ENCODE data around the gene AXDND1. TPM values are rescaled to one million over a fixed set of nuclear protein-coding genes. Genes with fewer than 3 reads are reported as not detected.

Gene AXDND1
- total RNA-seq, 1 donor from 2014 or later = 1.1 TPM

- Histone ChIP-seq H3K4me2 (ENCODE audit: low read length) (no peak overlapping the region), H3K9ac (ENCODE audit: low read length) (no peak overlapping the region), H3K36me3 (ENCODE audit: insufficient read depth, low read length) (no peaks in the 10 kb centered on the region), H3K4me1 (ENCODE audit: insufficient read depth, low read length) (no peaks in the 10 kb centered on the region), H3K4me3 (ENCODE audit: insufficient read depth, low read depth, low read length) (no peak overlapping the region), H4K20me1 (ENCODE audit: insufficient read depth, low read length) (no peaks in the 10 kb centered on the region), H3K27me3 (ENCODE audit: insufficient read depth, low read length) (no peaks in the 10 kb centered on the region), H2AFZ (ENCODE audit: low read depth, low read length) (no peak overlapping the region), H3K79me2 (ENCODE audit: insufficient read depth, low read length) (no peaks in the 10 kb centered on the region), H3K27ac (ENCODE audit: low read depth, low read length) (no peak overlapping the region), H3K9me3 (ENCODE audit: insufficient read depth, low read depth, low read length) (peaks cover 2% of the 10 kb centered on the region)
- TF ChIP-seq EZH2 (IDR thresholded peaks at IDR 0.05; ENCODE audit: insufficient read depth, low read length) = no peak
- no peak for TF ChIP-seq CTCF (IDR thresholded peaks at IDR 0.05; ENCODE audit: insufficient read depth, low read depth, low read length)
- Mint-ChIP-seq H3K36me3 (ENCODE audit: low read depth, unreplicated experiment) (peaks cover 2% of the 10 kb centered on the region), H3K9me3 (ENCODE audit: unreplicated experiment) (no peaks in the 10 kb centered on the region), H3K27ac (ENCODE audit: unreplicated experiment) (no peak overlapping the region), H3K27me3 (ENCODE audit: low read depth, unreplicated experiment) (peaks cover 41% of the 10 kb centered on the region), H3K4me3 (ENCODE audit: unreplicated experiment) (no peak overlapping the region), H3K4me1 (ENCODE audit: low read depth, unreplicated experiment) (no peaks in the 10 kb centered on the region)
- no peak for FAIRE-seq
- DNase-seq (ENCODE audit: low read depth) = no peak
Measured at GRCh38 chr1:179583771-179584320, 218.1 kb downstream of the AXDND1 start.

- Mint-ChIP-seq H3K4me3 (ENCODE audit: unreplicated experiment) (peak overlapping the region; percentile 77), H3K9me3 (ENCODE audit: unreplicated experiment) (no peaks in the 10 kb centered on the region), H3K27ac (ENCODE audit: unreplicated experiment) (no peak overlapping the region), H3K4me1 (ENCODE audit: low read depth, unreplicated experiment) (no peaks in the 10 kb centered on the region), H3K36me3 (ENCODE audit: low read depth, unreplicated experiment) (peaks cover 2% of the 10 kb centered on the region), H3K27me3 (ENCODE audit: low read depth, unreplicated experiment) (peaks cover 38% of the 10 kb centered on the region)
- no peak for FAIRE-seq
- Histone ChIP-seq H3K9me3 (ENCODE audit: insufficient read depth, low read depth, low read length) (peaks cover 2% of the 10 kb centered on the region), H3K27me3 (ENCODE audit: insufficient read depth, low read length) (peaks cover 3% of the 10 kb centered on the region), H4K20me1 (ENCODE audit: insufficient read depth, low read length) (no peaks in the 10 kb centered on the region), H2AFZ (ENCODE audit: low read depth, low read length) (peak overlapping the region; percentile 57), H3K9ac (ENCODE audit: low read length) (peak overlapping the region; percentile 51), H3K79me2 (ENCODE audit: insufficient read depth, low read length) (no peaks in the 10 kb centered on the region), H3K4me1 (ENCODE audit: insufficient read depth, low read length) (no peaks in the 10 kb centered on the region), H3K27ac (ENCODE audit: low read depth, low read length) (no peak overlapping the region), H3K4me3 (ENCODE audit: insufficient read depth, low read depth, low read length) (peak overlapping the region; percentile 32), H3K36me3 (ENCODE audit: insufficient read depth, low read length) (no peaks in the 10 kb centered on the region), H3K4me2 (ENCODE audit: low read length) (peak overlapping the region; percentile 79)
- peak; percentile 22 for DNase-seq (ENCODE audit: low read depth)
- TF ChIP-seq CTCF (IDR thresholded peaks at IDR 0.05; ENCODE audit: insufficient read depth, low read depth, low read length) = peak; percentile 18
- peak; percentile 52 for TF ChIP-seq EZH2 (IDR thresholded peaks at IDR 0.05; ENCODE audit: insufficient read depth, low read length)
Measured at GRCh38 chr1:179586107-179586823, 220.5 kb downstream of the AXDND1 start.

- no peak overlapping the region for H3K4me3 Mint-ChIP-seq (ENCODE audit: unreplicated experiment)
Measured at GRCh38 chr1:179587336-179587735, 221.6 kb downstream of the AXDND1 start.

More at GRCh38 chr1:179587336-179587735, 221.6 kb downstream of the AXDND1 start:
- Mint-ChIP-seq H3K4me1 (ENCODE audit: low read depth, unreplicated experiment) (no peaks in the 10 kb centered on the region), H3K27me3 (ENCODE audit: low read depth, unreplicated experiment) (peaks cover 32% of the 10 kb centered on the region), H3K36me3 (ENCODE audit: low read depth, unreplicated experiment) (peaks cover 2% of the 10 kb centered on the region), H3K27ac (ENCODE audit: unreplicated experiment) (no peak overlapping the region), H3K9me3 (ENCODE audit: unreplicated experiment) (no peaks in the 10 kb centered on the region)
- Histone ChIP-seq H3K27me3 (ENCODE audit: insufficient read depth, low read length) (peaks cover 9% of the 10 kb centered on the region), H3K4me3 (ENCODE audit: insufficient read depth, low read depth, low read length) (no peak overlapping the region), H2AFZ (ENCODE audit: low read depth, low read length) (no peak overlapping the region), H3K9ac (ENCODE audit: low read length) (no peak overlapping the region), H3K79me2 (ENCODE audit: insufficient read depth, low read length) (no peaks in the 10 kb centered on the region), H3K4me1 (ENCODE audit: insufficient read depth, low read length) (no peaks in the 10 kb centered on the region), H3K9me3 (ENCODE audit: insufficient read depth, low read depth, low read length) (peaks cover 2% of the 10 kb centered on the region), H3K36me3 (ENCODE audit: insufficient read depth, low read length) (no peaks in the 10 kb centered on the region), H3K4me2 (ENCODE audit: low read length) (no peak overlapping the region), H4K20me1 (ENCODE audit: insufficient read depth, low read length) (no peaks in the 10 kb centered on the region), H3K27ac (ENCODE audit: low read depth, low read length) (no peak overlapping the region)
- no peak for DNase-seq (ENCODE audit: low read depth)
- TF ChIP-seq EZH2 (IDR thresholded peaks at IDR 0.05; ENCODE audit: insufficient read depth, low read length) (no peak), CTCF (IDR thresholded peaks at IDR 0.05; ENCODE audit: insufficient read depth, low read depth, low read length) (no peak)
- FAIRE-seq = no peak

Measured in astrocyte (in vitro differentiated cells and primary cell).